WTC11 (cell line): Measurements from ENCODE around the gene ANK2. TPM values are rescaled to one million over a fixed set of nuclear protein-coding genes. Genes with fewer than 3 reads are reported as not detected.

Experiments used
- ATAC-seq: fragments of 200-7000 bp; cut with Tn5 transposase; 2 replicates; pipeline ENCODE4 v1.10.0; 2021; ENCODE audit warnings: mild to moderate bottlenecking, moderate library complexity
- CTCF ChIA-PET: fragments of 300-600 bp; sonication (Branson Sonifier 250); formaldehyde crosslinking; loops from one replicate; lab custom pipeline; 2021; ENCODE audit warnings: antibody characterized with exemption; lab: Charles Lee
- POLR2A ChIA-PET: fragments of 350-600 bp; sonication (Branson Sonifier 250); formaldehyde crosslinking; loops from one replicate; lab custom pipeline; 2021; ENCODE audit warnings: antibody characterized with exemption; lab: Charles Lee
- DNase-seq: peaks from one replicate; pipeline ENCODE4 v3.0.0; 2021; ENCODE audit warnings: low spot score
- H3K27ac Mint-ChIP-seq: 2 replicates; pipeline ENCODE4 v1.8.0; 2021; ENCODE audit warnings: mixed read lengths
- H3K27me3 Mint-ChIP-seq: 2 replicates; pipeline ENCODE4 v1.8.0; 2021; ENCODE audit warnings: low read depth, mild to moderate bottlenecking, moderate library complexity, mixed read lengths
- H3K36me3 Mint-ChIP-seq: 2 replicates; pipeline ENCODE4 v1.8.0; 2021; ENCODE audit warnings: mixed read lengths
- H3K4me1 Mint-ChIP-seq: 2 replicates; pipeline ENCODE4 v1.8.0; 2022; ENCODE audit warnings: mixed read lengths
- H3K4me3 Mint-ChIP-seq: 2 replicates; pipeline ENCODE4 v1.8.0; 2021; ENCODE audit warnings: mild to moderate bottlenecking, moderate library complexity, mixed read lengths
- H3K9me3 Mint-ChIP-seq: 2 replicates; pipeline ENCODE4 v1.8.0; 2021; ENCODE audit warnings: mixed read lengths
- ELF4 ChIP-seq: sonication (generic); formaldehyde crosslinking; IDR thresholded peaks from 2 replicates; pipeline ENCODE4 v1.8.1; 2022; ENCODE audit warnings: low read depth, mild to moderate bottlenecking, moderate library complexity, missing genetic modification reagents
- FOXP1 ChIP-seq: sonication (generic); formaldehyde crosslinking; IDR thresholded peaks from 2 replicates; pipeline ENCODE4 v1.8.0; 2022; ENCODE audit warnings: missing genetic modification reagents, mild to moderate bottlenecking, moderate library complexity, borderline replicate concordance
- GRHL2 ChIP-seq: fragments of 250-450 bp; sonication (Bioruptor Pico); IDR thresholded peaks from 2 replicates; pipeline ENCODE4 v1.8.0; 2022; ENCODE audit warnings: mild to moderate bottlenecking, moderate library complexity; ENCODE audit not compliant: insufficient replicate concordance, severe bottlenecking
- HMGA2 ChIP-seq: fragments of 250-450 bp; sonication (Bioruptor Pico); IDR thresholded peaks from 2 replicates; pipeline ENCODE4 v1.4.0; 2021; ENCODE audit warnings: mild to moderate bottlenecking, moderate library complexity
- JAZF1 ChIP-seq: fragments of 250-450 bp; sonication (Bioruptor Pico); IDR thresholded peaks from 2 replicates; pipeline ENCODE4 v1.9.0; 2021; ENCODE audit warnings: moderate library complexity, mild to moderate bottlenecking, inconsistent platforms
- JUN ChIP-seq: sonication (generic); formaldehyde crosslinking; IDR thresholded peaks from 2 replicates; pipeline ENCODE4 v1.8.0; 2023; ENCODE audit warnings: mild to moderate bottlenecking, missing genetic modification reagents
- MXD4 ChIP-seq: fragments of 250-450 bp; sonication (Bioruptor Pico); IDR thresholded peaks from 2 replicates; pipeline ENCODE4 v1.8.0; 2021; ENCODE audit warnings: mild to moderate bottlenecking, moderate library complexity, borderline replicate concordance
- TEAD1 ChIP-seq: sonication (generic); formaldehyde crosslinking; IDR thresholded peaks from 2 replicates; pipeline ENCODE4 v1.8.0; 2022; ENCODE audit warnings: mild to moderate bottlenecking, missing genetic modification reagents
- TEAD4 ChIP-seq: sonication (generic); formaldehyde crosslinking; IDR thresholded peaks from 2 replicates; pipeline ENCODE4 v1.8.0; 2022; ENCODE audit warnings: mild to moderate bottlenecking, missing genetic modification reagents
- TP53 ChIP-seq: sonication (generic); formaldehyde crosslinking; IDR thresholded peaks from 2 replicates; pipeline ENCODE4 v1.8.1; 2023; ENCODE audit warnings: mild to moderate bottlenecking, missing genetic modification reagents
- ZNF423 ChIP-seq: fragments of 250-450 bp; sonication (Bioruptor Pico); IDR thresholded peaks from 2 replicates; pipeline ENCODE4 v2.1.2; 2022; ENCODE audit warnings: mild to moderate bottlenecking, moderate library complexity
- total RNA-seq: library from RNA; stranded (reverse); gene quantifications from 3 replicates; pipeline ENCODE4 v1.2.3, GENCODE V29; 2021
- TF ChIP-seq, protein P1 (sequence below): fragments of 250-450 bp; sonication (Bioruptor Pico); IDR thresholded peaks from 2 replicates; pipeline ENCODE4 v1.9.0; 2021; ENCODE audit warnings: mild to moderate bottlenecking
- TF ChIP-seq, protein P2 (sequence below): sonication (generic); formaldehyde crosslinking; IDR thresholded peaks from 2 replicates; pipeline ENCODE4 v1.8.0; 2022; ENCODE audit warnings: mild to moderate bottlenecking, missing genetic modification reagents
- TF ChIP-seq, protein P3 (sequence below): sonication (generic); formaldehyde crosslinking; IDR thresholded peaks from 2 replicates; pipeline ENCODE4 v1.8.1; 2022; ENCODE audit warnings: missing genetic modification reagents, borderline replicate concordance
- TF ChIP-seq, protein P4 (sequence below): sonication (generic); formaldehyde crosslinking; conservative IDR thresholded peaks from 2 replicates; pipeline ENCODE4 v1.8.1; 2023; ENCODE audit warnings: mild to moderate bottlenecking, low read depth, missing genetic modification reagents, moderate library complexity

ANK2 gene
- total RNA-seq, 1 experiment from 2014 or later, result 27.9 TPM

DNA sequence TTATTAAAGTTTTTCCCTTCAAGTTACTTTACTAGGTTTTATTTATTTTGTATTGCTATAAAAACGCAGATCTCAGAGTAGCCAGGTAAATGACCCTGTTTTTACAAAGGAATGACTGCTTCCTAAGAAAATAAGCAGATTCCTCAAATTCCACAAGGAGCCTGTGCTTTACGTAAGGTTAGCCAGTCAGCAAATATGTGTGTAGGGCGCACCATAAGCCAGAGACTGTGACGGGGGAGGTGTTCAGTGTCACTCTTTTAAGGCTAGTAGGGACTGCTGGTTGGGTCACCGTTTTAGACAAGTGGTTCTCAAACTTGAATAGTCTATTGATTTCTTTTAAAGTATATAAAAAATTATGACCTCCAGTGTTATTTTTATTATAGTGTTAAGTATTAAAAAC is 119.9 kb downstream of the ANK2 start:
- ATAC-seq, result peak; percentile 93
- H3K9me3 Mint-ChIP-seq, result no peaks in the 10 kb centered on the region
- H3K27ac Mint-ChIP-seq, result peak overlapping the region; percentile 87; the same call in 1 of the 2 replicates
- TF ChIP-seq TP53 (CRISPR knock-in tag) (no peak), JUN (CRISPR knock-in tag) (no peak)
- TF ChIP-seq, protein P1, sequence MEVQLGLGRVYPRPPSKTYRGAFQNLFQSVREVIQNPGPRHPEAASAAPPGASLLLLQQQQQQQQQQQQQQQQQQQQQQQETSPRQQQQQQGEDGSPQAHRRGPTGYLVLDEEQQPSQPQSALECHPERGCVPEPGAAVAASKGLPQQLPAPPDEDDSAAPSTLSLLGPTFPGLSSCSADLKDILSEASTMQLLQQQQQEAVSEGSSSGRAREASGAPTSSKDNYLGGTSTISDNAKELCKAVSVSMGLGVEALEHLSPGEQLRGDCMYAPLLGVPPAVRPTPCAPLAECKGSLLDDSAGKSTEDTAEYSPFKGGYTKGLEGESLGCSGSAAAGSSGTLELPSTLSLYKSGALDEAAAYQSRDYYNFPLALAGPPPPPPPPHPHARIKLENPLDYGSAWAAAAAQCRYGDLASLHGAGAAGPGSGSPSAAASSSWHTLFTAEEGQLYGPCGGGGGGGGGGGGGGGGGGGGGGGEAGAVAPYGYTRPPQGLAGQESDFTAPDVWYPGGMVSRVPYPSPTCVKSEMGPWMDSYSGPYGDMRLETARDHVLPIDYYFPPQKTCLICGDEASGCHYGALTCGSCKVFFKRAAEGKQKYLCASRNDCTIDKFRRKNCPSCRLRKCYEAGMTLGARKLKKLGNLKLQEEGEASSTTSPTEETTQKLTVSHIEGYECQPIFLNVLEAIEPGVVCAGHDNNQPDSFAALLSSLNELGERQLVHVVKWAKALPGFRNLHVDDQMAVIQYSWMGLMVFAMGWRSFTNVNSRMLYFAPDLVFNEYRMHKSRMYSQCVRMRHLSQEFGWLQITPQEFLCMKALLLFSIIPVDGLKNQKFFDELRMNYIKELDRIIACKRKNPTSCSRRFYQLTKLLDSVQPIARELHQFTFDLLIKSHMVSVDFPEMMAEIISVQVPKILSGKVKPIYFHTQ (CRISPR knock-in tag), result no peak
- no peaks in the 10 kb centered on the region for H3K27me3 Mint-ChIP-seq
- no peaks in the 10 kb centered on the region for H3K36me3 Mint-ChIP-seq
- H3K4me3 Mint-ChIP-seq, result no peak overlapping the region
- H3K4me1 Mint-ChIP-seq, result peaks cover 22% of the 10 kb centered on the region
- peak; percentile 28 for DNase-seq
- ChIA-PET CTCF (no interaction called here), POLR2A (no interaction called here)

DNA sequence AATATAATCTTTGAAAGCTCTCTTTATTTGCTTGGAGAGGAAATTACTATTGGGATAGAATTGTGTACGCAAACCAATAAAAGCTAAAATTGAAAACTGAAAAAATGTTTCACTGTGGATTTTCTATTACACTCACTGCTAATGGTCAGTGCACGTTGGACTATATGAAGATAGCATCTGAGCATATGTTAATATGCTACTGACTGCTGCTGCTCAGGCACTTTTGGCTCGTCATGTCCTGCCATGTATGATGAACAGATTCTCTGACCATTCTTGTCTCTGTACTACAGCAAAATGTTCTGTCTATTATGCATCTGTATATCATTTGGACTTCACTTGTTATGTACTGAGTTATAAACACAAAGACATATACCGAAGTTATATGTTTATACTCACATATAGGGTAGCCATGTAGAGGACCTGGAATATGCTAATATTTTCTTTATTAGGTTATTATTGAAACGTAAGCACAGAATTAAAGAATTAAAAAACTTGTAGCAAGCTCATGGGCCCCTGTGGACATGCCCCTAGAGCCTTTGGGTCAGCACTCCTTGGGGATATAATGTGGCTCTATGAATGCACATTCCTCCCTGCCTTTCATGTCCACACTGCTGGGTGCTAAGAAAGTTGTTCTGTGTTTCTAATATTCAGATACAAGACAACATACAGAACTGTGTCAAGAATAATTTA is 120.8 kb downstream of the ANK2 start:
- ATAC-seq, result no peak
- peaks cover 22% of the 10 kb centered on the region for H3K4me1 Mint-ChIP-seq
- no peaks in the 10 kb centered on the region for H3K27me3 Mint-ChIP-seq
- no peak overlapping the region for H3K27ac Mint-ChIP-seq
- no peak overlapping the region for H3K4me3 Mint-ChIP-seq
- CTCF ChIA-PET, result no interaction called here
- TF ChIP-seq MXD4 (no peak), TEAD1 (CRISPR knock-in tag) (no peak), GRHL2 (CRISPR knock-in tag) (no peak), FOXP1 (no peak), HMGA2 (CRISPR knock-in tag) (no peak), TEAD4 (no peak)
- TF ChIP-seq, protein P2, sequence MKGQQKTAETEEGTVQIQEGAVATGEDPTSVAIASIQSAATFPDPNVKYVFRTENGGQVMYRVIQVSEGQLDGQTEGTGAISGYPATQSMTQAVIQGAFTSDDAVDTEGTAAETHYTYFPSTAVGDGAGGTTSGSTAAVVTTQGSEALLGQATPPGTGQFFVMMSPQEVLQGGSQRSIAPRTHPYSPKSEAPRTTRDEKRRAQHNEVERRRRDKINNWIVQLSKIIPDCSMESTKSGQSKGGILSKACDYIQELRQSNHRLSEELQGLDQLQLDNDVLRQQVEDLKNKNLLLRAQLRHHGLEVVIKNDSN, result no peak
- TF ChIP-seq, protein P3, sequence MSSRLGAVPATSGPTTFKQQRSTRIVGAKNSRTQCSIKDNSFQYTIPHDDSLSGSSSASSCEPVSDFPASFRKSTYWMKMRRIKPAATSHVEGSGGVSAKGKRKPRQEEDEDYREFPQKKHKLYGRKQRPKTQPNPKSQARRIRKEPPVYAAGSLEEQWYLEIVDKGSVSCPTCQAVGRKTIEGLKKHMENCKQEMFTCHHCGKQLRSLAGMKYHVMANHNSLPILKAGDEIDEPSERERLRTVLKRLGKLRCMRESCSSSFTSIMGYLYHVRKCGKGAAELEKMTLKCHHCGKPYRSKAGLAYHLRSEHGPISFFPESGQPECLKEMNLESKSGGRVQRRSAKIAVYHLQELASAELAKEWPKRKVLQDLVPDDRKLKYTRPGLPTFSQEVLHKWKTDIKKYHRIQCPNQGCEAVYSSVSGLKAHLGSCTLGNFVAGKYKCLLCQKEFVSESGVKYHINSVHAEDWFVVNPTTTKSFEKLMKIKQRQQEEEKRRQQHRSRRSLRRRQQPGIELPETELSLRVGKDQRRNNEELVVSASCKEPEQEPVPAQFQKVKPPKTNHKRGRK (CRISPR knock-in tag), result no peak
- TF ChIP-seq, protein P4, sequence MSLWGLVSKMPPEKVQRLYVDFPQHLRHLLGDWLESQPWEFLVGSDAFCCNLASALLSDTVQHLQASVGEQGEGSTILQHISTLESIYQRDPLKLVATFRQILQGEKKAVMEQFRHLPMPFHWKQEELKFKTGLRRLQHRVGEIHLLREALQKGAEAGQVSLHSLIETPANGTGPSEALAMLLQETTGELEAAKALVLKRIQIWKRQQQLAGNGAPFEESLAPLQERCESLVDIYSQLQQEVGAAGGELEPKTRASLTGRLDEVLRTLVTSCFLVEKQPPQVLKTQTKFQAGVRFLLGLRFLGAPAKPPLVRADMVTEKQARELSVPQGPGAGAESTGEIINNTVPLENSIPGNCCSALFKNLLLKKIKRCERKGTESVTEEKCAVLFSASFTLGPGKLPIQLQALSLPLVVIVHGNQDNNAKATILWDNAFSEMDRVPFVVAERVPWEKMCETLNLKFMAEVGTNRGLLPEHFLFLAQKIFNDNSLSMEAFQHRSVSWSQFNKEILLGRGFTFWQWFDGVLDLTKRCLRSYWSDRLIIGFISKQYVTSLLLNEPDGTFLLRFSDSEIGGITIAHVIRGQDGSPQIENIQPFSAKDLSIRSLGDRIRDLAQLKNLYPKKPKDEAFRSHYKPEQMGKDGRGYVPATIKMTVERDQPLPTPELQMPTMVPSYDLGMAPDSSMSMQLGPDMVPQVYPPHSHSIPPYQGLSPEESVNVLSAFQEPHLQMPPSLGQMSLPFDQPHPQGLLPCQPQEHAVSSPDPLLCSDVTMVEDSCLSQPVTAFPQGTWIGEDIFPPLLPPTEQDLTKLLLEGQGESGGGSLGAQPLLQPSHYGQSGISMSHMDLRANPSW (CRISPR knock-in tag), result no peak
- TF ChIP-seq, all 79 proteins: peak for 0
- DNase-seq, result no peak
- POLR2A ChIA-PET, result no interaction called here
- no peaks in the 10 kb centered on the region for H3K36me3 Mint-ChIP-seq
- no peaks in the 10 kb centered on the region for H3K9me3 Mint-ChIP-seq

DNA sequence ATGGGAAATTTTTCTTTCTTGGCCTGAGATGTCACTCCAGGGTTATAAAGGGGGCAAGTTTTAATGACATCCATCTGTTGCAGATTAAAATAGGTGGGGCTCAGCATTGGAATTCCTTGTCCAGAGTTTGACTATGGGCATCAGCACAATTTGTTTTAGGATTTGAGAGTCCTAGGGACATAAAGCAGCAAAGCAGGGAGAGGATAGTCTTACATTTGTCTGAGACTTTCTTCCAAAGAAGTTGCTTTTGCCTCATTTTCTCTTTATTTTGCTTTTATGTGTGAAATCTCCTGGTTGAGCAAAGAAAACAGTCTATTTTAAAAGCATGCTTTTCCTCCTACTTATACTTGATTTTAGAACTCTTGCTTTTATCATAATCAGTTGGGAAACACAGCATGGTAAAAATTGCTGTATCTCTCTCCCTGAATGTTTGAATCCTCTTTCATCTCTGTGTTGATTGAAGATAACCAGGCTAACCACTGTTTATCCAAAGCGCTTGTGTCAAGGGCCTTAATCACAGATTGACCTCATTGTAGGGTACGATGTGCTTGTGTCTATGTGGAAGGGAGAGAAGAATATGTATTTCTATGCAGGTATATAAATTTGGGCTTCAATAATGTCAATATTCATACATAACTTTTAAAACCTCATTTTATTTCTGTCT is 121.5 kb downstream of the ANK2 start:
- Mint-ChIP-seq H3K27me3 (no peaks in the 10 kb centered on the region), H3K9me3 (no peaks in the 10 kb centered on the region), H3K36me3 (no peaks in the 10 kb centered on the region), H3K27ac (peak overlapping the region; percentile 23), H3K4me3 (no peak overlapping the region), H3K4me1 (peaks cover 22% of the 10 kb centered on the region)
- TF ChIP-seq ELF4, result no peak
- TF ChIP-seq GRHL2 (CRISPR knock-in tag), result no peak
- TF ChIP-seq MXD4, result no peak
- no peak for TF ChIP-seq JAZF1 (CRISPR knock-in tag)
- no peak for TF ChIP-seq ZNF423 (CRISPR knock-in tag)
- DNase-seq, result no peak
- no peak for ATAC-seq
- ChIA-PET CTCF (no interaction called here), POLR2A (no interaction called here)
